Panc1 (cell line): ENCODE data around the gene COQ8A. TPM values are rescaled to one million over a fixed set of nuclear protein-coding genes. Genes with fewer than 3 reads are reported as not detected.
A peak's percentile ranks its signal among the peaks of the same experiment; 100 is the strongest.

Experiments used
- ATAC-seq: fragments of 200-7000 bp; cut with Tn5 transposase; 2 replicates; pipeline ENCODE4 v1.9.1; 2020; ENCODE audit warnings: mild to moderate bottlenecking, moderate library complexity
- Bru-seq: library from RNA; stranded (reverse); fragments of 400-500 nt; gene quantifications from one replicate; lab custom pipeline; 2021; lab: Mats Ljungman, UMichigan
- BruChase-seq, 2 experiments: library from RNA; stranded (reverse); fragments of 400-500 nt; gene quantifications; one replicate each; lab custom pipeline; 2021; lab: Mats Ljungman, UMichigan
- BruUV-seq: library from RNA; stranded (reverse); fragments of 400-500 nt; replicated peaks from 2 replicates; lab custom pipeline; 2021; lab: Mats Ljungman, UMichigan
- CTCF ChIA-PET: fragments of 300-600 bp; sonication (Branson Sonifier 250); formaldehyde crosslinking; loops from one replicate; lab custom pipeline; 2022; ENCODE audit warnings: antibody characterized with exemption; lab: Charles Lee
- POLR2A ChIA-PET: fragments of 300-600 bp; sonication (Branson Sonifier 250); formaldehyde crosslinking; loops from one replicate; lab custom pipeline; 2022; ENCODE audit warnings: antibody characterized with exemption; lab: Charles Lee
- DNase-seq: peaks from one replicate; pipeline ENCODE4 v3.0.0-alpha.2; 2010; ENCODE audit warnings: low read depth, low spot score
- H3K27ac ChIP-seq: 2 replicates; pipeline ENCODE4 v1.5.1; 2011; ENCODE audit warnings: mild to moderate bottlenecking, low read length, inconsistent platforms
- H3K27me3 ChIP-seq: fragments of 200-500 bp; sonication (Bioruptor generic); 2 replicates; pipeline ENCODE4 v1.6.0; 2014; ENCODE audit warnings: low read length, inconsistent platforms; ENCODE audit not compliant: control insufficient read depth, insufficient read depth
- H3K36me3 ChIP-seq: fragments of 200-500 bp; sonication (Bioruptor generic); 2 replicates; pipeline ENCODE4 v1.5.1; 2014; ENCODE audit warnings: inconsistent platforms, mild to moderate bottlenecking, low read length, moderate library complexity; ENCODE audit not compliant: control insufficient read depth, insufficient read depth
- H3K4me1 ChIP-seq: 2 replicates; pipeline ENCODE4 v1.5.1; 2011; ENCODE audit warnings: inconsistent platforms, mild to moderate bottlenecking, low read length, moderate library complexity; ENCODE audit not compliant: control insufficient read depth, insufficient read depth
- H3K4me3 ChIP-seq, 2 experiments: 2 replicates each; pipeline ENCODE4 v1.5.1; 2011 to 2012; ENCODE audit warnings: low read depth in 2 of 2, low read length in 2 of 2, mild to moderate bottlenecking in 2 of 2, inconsistent platforms in 1 of 2, moderate library complexity in 1 of 2
- H3K9me3 ChIP-seq: fragments of 200-500 bp; sonication (Bioruptor generic); 2 replicates; pipeline ENCODE4 v1.5.1; 2014; ENCODE audit warnings: low read depth, mild to moderate bottlenecking, inconsistent platforms, low read length, moderate library complexity; ENCODE audit not compliant: control insufficient read depth, insufficient read depth
- POLR2AphosphoS5 ChIP-seq: IDR thresholded peaks from 2 replicates; pipeline ENCODE4 v1.6.1; 2012; ENCODE audit warnings: mild to moderate bottlenecking, low read depth, low read length, moderate library complexity
- SIN3A ChIP-seq: IDR thresholded peaks from 2 replicates; pipeline ENCODE4 v1.6.1; 2012; ENCODE audit warnings: low read depth, mild to moderate bottlenecking, low read length, moderate library complexity, borderline replicate concordance; ENCODE audit not compliant: insufficient read depth
- TCF7L2 ChIP-seq: IDR thresholded peaks from 2 replicates; pipeline ENCODE4 v1.6.1; 2011; ENCODE audit warnings: mild to moderate bottlenecking, low read depth, low read length, inconsistent platforms
- in situ Hi-C: cut with HindIII; loops from 2 replicates; pipeline ENCODE4 v1.10.0; 2016; ENCODE audit warnings: low sequenced_read_pairs, low pct_unique_long_range_greater_than_20kb
- intact Hi-C: fragments of 100-400 bp; cut with micrococcal nuclease; formaldehyde crosslinking; loops from one replicate; pipeline ENCODE4 v1.10.0; 2022; ENCODE audit not compliant: unreplicated experiment
- long read RNA-seq: library from polyadenylated mRNA; unstranded; transcript quantifications from one replicate; pipeline ENCODE4 v2.0.0, GENCODE V29; 2021; ENCODE audit not compliant: unreplicated experiment
- polyA plus RNA-seq: library from polyadenylated mRNA; unstranded; fragments of >200 nt; gene quantifications from one replicate; pipeline ENCODE4 v1.2.1, GENCODE V29; 2012; ENCODE audit warnings: missing spikeins; ENCODE audit not compliant: insufficient read length
- total RNA-seq: library from RNA; stranded (reverse); gene quantifications from one replicate; pipeline ENCODE4 v1.2.1, GENCODE V29; 2021; ENCODE audit not compliant: unreplicated experiment
- TF ChIP-seq, protein P1 (sequence below): fragments of 450-650 bp; IDR thresholded peaks from 2 replicates; pipeline ENCODE4 v1.5.1; 2017; ENCODE audit warnings: mild to moderate bottlenecking
- TF ChIP-seq, protein P2 (sequence below), 2 experiments: IDR thresholded peaks; 2 replicates each; pipeline ENCODE4 v1.6.1; 2011 to 2012; ENCODE audit warnings: low read depth in 2 of 2, control low read depth in 1 of 2, low read length in 1 of 2, mild to moderate bottlenecking in 1 of 2, moderate library complexity in 1 of 2; ENCODE audit not compliant: insufficient read depth in 1 of 2

The COQ8A gene
- total RNA-seq (15.1 TPM), Bru-seq, nascent RNA (percentile 48 among the genes with signal in this experiment), BruChase-seq, experiment 1, labeled RNA remaining after a 2-hour chase (percentile 54 among the genes with signal in this experiment), BruChase-seq, experiment 2, labeled RNA remaining after a 6-hour chase (percentile 53 among the genes with signal in this experiment)
- 15.7 TPM for polyA plus RNA-seq
- long read RNA-seq, transcript COQ8A-201 (15 exons, 2,872 nt): major isoform, 21 of 34 reads
- long read RNA-seq, partial matches to known transcripts: 4 of 34 reads
- long read RNA-seq, other reads (novel, unspliced or antisense): 8 of 34 reads

DNA sequence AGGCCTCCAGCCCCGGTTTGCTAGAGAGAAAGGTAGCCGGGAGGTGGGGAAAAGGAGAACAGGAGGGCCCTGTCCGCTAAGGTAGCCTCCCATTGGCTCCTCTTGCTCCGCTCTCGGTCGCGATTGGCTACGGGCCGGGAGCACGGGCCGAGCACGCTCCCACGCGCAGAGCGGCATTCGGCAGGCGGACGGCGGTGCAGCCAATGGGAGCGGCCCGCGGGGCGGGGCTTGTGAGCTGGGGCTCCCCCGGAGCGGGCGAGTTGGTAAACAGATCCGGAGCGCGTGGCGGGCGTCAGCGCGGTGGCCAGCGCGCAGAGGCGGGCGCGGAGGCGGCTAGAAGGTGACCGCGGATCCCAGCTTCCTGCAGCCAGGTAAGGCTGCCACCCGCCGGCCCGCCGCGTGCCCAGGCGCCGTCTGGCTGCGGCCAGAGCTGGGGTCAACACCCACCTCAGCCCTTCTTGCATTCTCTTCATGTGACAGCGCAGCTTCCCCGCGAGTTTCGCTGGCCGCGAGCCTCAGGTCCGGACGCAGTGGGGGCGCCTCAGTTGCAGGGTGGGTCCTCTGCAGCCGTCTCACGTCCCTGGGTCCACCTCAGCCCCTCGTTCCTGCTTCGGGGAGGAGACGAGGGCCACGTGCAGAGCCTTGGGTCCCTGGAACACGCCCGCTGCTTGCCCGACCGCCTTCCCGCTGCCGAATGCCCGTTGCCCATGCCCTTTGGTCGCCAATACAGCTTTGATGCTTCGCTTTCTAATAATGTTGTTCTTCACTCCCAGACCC, at the start of gene COQ8A:
Gene COQ8A (plus strand): TSS at position 266 of the 777 bp plus-strand sequence. CDS start 21,092 bp downstream, outside the sequence.
- peaks cover 26% of the 10 kb centered on the region for H3K4me1 ChIP-seq
- no peaks in the 10 kb centered on the region; the same call in 1 of the 2 replicates for H3K36me3 ChIP-seq
- BruUV-seq: no TSS peak
- H3K27ac ChIP-seq: peak within 1 kb of the TSS; percentile 92
- TF ChIP-seq POLR2AphosphoS5: no peak
- no peak for TF ChIP-seq TCF7L2
- TF ChIP-seq, protein P1, sequence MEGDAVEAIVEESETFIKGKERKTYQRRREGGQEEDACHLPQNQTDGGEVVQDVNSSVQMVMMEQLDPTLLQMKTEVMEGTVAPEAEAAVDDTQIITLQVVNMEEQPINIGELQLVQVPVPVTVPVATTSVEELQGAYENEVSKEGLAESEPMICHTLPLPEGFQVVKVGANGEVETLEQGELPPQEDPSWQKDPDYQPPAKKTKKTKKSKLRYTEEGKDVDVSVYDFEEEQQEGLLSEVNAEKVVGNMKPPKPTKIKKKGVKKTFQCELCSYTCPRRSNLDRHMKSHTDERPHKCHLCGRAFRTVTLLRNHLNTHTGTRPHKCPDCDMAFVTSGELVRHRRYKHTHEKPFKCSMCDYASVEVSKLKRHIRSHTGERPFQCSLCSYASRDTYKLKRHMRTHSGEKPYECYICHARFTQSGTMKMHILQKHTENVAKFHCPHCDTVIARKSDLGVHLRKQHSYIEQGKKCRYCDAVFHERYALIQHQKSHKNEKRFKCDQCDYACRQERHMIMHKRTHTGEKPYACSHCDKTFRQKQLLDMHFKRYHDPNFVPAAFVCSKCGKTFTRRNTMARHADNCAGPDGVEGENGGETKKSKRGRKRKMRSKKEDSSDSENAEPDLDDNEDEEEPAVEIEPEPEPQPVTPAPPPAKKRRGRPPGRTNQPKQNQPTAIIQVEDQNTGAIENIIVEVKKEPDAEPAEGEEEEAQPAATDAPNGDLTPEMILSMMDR: no peak
- TF ChIP-seq, protein P2, sequence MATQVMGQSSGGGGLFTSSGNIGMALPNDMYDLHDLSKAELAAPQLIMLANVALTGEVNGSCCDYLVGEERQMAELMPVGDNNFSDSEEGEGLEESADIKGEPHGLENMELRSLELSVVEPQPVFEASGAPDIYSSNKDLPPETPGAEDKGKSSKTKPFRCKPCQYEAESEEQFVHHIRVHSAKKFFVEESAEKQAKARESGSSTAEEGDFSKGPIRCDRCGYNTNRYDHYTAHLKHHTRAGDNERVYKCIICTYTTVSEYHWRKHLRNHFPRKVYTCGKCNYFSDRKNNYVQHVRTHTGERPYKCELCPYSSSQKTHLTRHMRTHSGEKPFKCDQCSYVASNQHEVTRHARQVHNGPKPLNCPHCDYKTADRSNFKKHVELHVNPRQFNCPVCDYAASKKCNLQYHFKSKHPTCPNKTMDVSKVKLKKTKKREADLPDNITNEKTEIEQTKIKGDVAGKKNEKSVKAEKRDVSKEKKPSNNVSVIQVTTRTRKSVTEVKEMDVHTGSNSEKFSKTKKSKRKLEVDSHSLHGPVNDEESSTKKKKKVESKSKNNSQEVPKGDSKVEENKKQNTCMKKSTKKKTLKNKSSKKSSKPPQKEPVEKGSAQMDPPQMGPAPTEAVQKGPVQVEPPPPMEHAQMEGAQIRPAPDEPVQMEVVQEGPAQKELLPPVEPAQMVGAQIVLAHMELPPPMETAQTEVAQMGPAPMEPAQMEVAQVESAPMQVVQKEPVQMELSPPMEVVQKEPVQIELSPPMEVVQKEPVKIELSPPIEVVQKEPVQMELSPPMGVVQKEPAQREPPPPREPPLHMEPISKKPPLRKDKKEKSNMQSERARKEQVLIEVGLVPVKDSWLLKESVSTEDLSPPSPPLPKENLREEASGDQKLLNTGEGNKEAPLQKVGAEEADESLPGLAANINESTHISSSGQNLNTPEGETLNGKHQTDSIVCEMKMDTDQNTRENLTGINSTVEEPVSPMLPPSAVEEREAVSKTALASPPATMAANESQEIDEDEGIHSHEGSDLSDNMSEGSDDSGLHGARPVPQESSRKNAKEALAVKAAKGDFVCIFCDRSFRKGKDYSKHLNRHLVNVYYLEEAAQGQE (IDR thresholded peaks at IDR 0.05; ENCODE audit: insufficient read depth in 1 of 2, low read depth in 2 of 2, low read length in 1 of 2): no peak
- TF ChIP-seq SIN3A: peak; percentile 96
- peak within 1 kb of the TSS; percentile 77 to 82 for H3K4me3 ChIP-seq
- ATAC-seq (peak; percentile 97), DNase-seq (peak; percentile 95)
- ChIA-PET CTCF (no interaction called here), POLR2A (interaction anchor here (0.7 kb wide), 1 partner anchor 421 kb away, joined by 3 read pairs; no protein-coding TSS in a partner anchor)
- in situ Hi-C loops (no loop called here), intact Hi-C loops (no loop called here)
- no peaks in the 10 kb centered on the region for H3K27me3 ChIP-seq
- no peaks in the 10 kb centered on the region for H3K9me3 ChIP-seq

DNA sequence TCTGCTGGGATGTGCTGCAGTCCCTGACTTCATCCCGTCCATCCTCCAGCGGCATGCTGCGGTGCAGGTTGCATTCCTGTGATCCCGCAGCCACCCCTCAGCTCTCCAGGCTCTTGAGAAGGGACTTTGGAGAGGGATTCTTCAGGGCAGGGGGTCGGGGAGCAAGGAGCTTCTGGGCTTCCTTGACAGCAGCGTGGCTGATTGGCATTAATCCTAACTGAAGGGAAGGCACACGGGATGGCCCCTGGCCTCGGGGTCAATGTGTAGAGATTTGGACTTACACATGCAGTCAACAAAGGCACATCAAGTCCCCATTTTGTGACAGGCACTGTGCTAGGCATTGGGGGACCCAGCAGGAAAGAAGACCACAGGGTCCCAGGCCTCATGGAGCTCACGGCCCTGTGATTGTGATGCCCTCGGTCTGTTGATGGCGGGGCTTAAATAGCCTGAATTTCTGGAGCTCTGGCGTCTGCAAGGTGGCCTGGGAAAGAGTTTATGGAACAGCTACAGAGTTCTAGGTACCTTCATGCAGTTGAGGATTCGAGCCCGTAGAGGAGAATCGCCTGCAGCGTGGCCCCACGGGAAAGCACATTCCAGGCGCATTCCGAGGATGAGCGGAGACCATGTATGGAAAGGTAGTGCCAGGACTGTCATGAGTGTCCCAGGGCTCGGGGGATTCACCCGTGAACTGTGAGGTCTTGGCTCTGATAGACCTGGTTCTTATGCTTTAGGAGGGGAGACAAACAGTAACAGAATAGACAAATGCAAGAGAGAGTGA, 49.6 kb upstream of the COQ8A start:
- intact Hi-C loops (no loop called here), in situ Hi-C loops (no loop called here)
- DNase-seq (no peak), ATAC-seq (no peak)
- BruUV-seq: no TSS peak
- Histone ChIP-seq H3K9me3 (no peaks in the 10 kb centered on the region), H3K4me1 (no peaks in the 10 kb centered on the region), H3K27ac (no peak overlapping the region), H3K27me3 (no peaks in the 10 kb centered on the region), H3K4me3 (no peak overlapping the region), H3K36me3 (no peaks in the 10 kb centered on the region)
- TF ChIP-seq, protein P1: no peak
- TF ChIP-seq, protein P2 (IDR thresholded peaks at IDR 0.05; ENCODE audit: insufficient read depth in 1 of 2, low read depth in 2 of 2, low read length in 1 of 2): no peak
- no peak for TF ChIP-seq POLR2AphosphoS5
- no peak for TF ChIP-seq SIN3A
- TF ChIP-seq TCF7L2: no peak
- ChIA-PET CTCF (interaction anchor here (0.5 kb wide), 1 partner anchor 81 kb away, joined by 3 read pairs; no protein-coding TSS in a partner anchor), POLR2A (no interaction called here)
